Fibroblast of pulmonary artery (primary cell): Measurements from ENCODE around the gene EEFSEC.

ENCODE experiments used
- DNase-seq: peaks from one replicate; pipeline ENCODE4 v3.0.0-alpha.2; 2010; ENCODE audit warnings: low read depth
- H3K4me3 ChIP-seq: replicated peaks from 2 replicates; pipeline ENCODE4 v1.5.1; 2011; ENCODE audit warnings: low read depth, mild to moderate bottlenecking, control low read depth, low read length, moderate library complexity
- CTCF ChIP-seq: IDR thresholded peaks from 2 replicates; pipeline ENCODE4 v1.5.1; 2011; ENCODE audit warnings: mild to moderate bottlenecking, control low read depth, low read length, inconsistent platforms; ENCODE audit errors: missing control alignments

Gene EEFSEC

GRCh38 chr3:128270559-128271492, 117.5 kb downstream of the EEFSEC start:
- H3K4me3 ChIP-seq, result no peak overlapping the region
- DNase-seq, result no peak
- no peak for TF ChIP-seq CTCF

- H3K4me3 ChIP-seq, result no peak overlapping the region
- TF ChIP-seq CTCF, result no peak
- no peak for DNase-seq
Measured at GRCh38 chr3:128271536-128272332, 118.5 kb downstream of the EEFSEC start.

- TF ChIP-seq CTCF, result no peak
- no peak for DNase-seq
- no peak overlapping the region for H3K4me3 ChIP-seq
Measured at GRCh38 chr3:128273109-128273840, 120.0 kb downstream of the EEFSEC start.

- no peak for TF ChIP-seq CTCF
- DNase-seq, result no peak
- no peak overlapping the region for H3K4me3 ChIP-seq
Measured at GRCh38 chr3:128273841-128274573, 120.7 kb downstream of the EEFSEC start.

GRCh38 chr3:128274837-128275236, 121.6 kb downstream of the EEFSEC start:
- TF ChIP-seq CTCF, result peak; percentile 20
- no peak overlapping the region for H3K4me3 ChIP-seq
- DNase-seq, result peak; percentile 91
